HEK293 (cell line): ENCODE measurements around the gene ATP10A.

Source experiments
- CTCF ChIA-PET: fragments of 350-600 bp; formaldehyde crosslinking; extraction: SDS; loops from one replicate; lab custom pipeline; 2021; ENCODE audit warnings: antibody characterized with exemption; lab: Yijun Ruan, JAX
- POLR2A ChIA-PET: fragments of 300-600 bp; formaldehyde crosslinking; extraction: SDS; loops from one replicate; lab custom pipeline; 2020; ENCODE audit warnings: antibody characterized with exemption, inconsistent platforms; lab: Yijun Ruan, JAX
- H3K27ac ChIP-seq: fragments of 200-500 bp; sonication (Bioruptor generic); 2 replicates; pipeline ENCODE4 v1.5.1; 2014; ENCODE audit warnings: low read depth, low read length, control low read depth, inconsistent platforms; ENCODE audit errors: extremely low read depth
- H3K36me3 ChIP-seq, 2 experiments: fragments of 200-500 bp in 1 of 2; sonication (Bioruptor generic) in 1 of 2; 1 replicate in 1 of 2; 2 replicates in 1 of 2; pipeline ENCODE4 v1.5.1; 2014 to 2017; ENCODE audit warnings: inconsistent platforms in 2 of 2, low read length in 2 of 2; ENCODE audit not compliant: control insufficient read depth in 2 of 2, insufficient read depth in 1 of 2
- H3K4me1 ChIP-seq: fragments of 200-500 bp; sonication (Bioruptor generic); 2 replicates; pipeline ENCODE4 v1.5.1; 2014; ENCODE audit warnings: mild to moderate bottlenecking, low read length, inconsistent platforms; ENCODE audit not compliant: control insufficient read depth, insufficient read depth
- H3K4me3 ChIP-seq: 2 replicates; pipeline ENCODE4 v1.5.1; 2011; ENCODE audit warnings: low read depth, mild to moderate bottlenecking, control low read depth, low read length, moderate library complexity
- H3K9me3 ChIP-seq: fragments of 200-500 bp; sonication (Bioruptor generic); 2 replicates; pipeline ENCODE4 v1.5.1; 2014; ENCODE audit warnings: low read depth, low read length, inconsistent platforms; ENCODE audit not compliant: control insufficient read depth, insufficient read depth
- EGR2 ChIP-seq: fragments of 450-650 bp; formaldehyde crosslinking; IDR thresholded peaks from 2 replicates; pipeline ENCODE4 v1.5.1; 2016; ENCODE audit warnings: low read depth, missing biosample characterization, missing genetic modification characterization
- GLIS2 ChIP-seq: fragments of 450-650 bp; formaldehyde crosslinking; IDR thresholded peaks from 2 replicates; pipeline ENCODE4 v1.5.1; 2016; ENCODE audit warnings: missing biosample characterization, missing genetic modification characterization
- IKZF3 ChIP-seq: fragments of 450-650 bp; IDR thresholded peaks from 2 replicates; pipeline ENCODE4 v1.5.0; 2018; ENCODE audit warnings: missing biosample characterization, mild to moderate bottlenecking, missing genetic modification characterization, moderate library complexity
- KLF8 ChIP-seq: fragments of 450-650 bp; formaldehyde crosslinking; IDR thresholded peaks from 2 replicates; pipeline ENCODE4 v1.5.1; 2016; ENCODE audit warnings: missing biosample characterization, missing genetic modification characterization
- KLF9 ChIP-seq: fragments of 450-650 bp; formaldehyde crosslinking; IDR thresholded peaks from 2 replicates; pipeline ENCODE4 v1.5.1; 2016; ENCODE audit warnings: missing biosample characterization, missing genetic modification characterization, low read depth
- WT1 ChIP-seq: fragments of 450-650 bp; formaldehyde crosslinking; IDR thresholded peaks from 2 replicates; pipeline ENCODE4 v1.5.1; 2016; ENCODE audit warnings: missing biosample characterization, missing genetic modification characterization
- YY1 ChIP-seq: fragments of 450-650 bp; formaldehyde crosslinking; IDR thresholded peaks from 2 replicates; pipeline ENCODE4 v1.5.1; 2018; ENCODE audit warnings: missing biosample characterization, missing genetic modification characterization
- YY2 ChIP-seq: fragments of 450-650 bp; formaldehyde crosslinking; IDR thresholded peaks from 2 replicates; pipeline ENCODE4 v1.5.1; 2016; ENCODE audit warnings: missing biosample characterization, missing genetic modification characterization
- ZBTB48 ChIP-seq: fragments of 450-650 bp; formaldehyde crosslinking; IDR thresholded peaks from 2 replicates; pipeline ENCODE4 v1.5.1; 2016; ENCODE audit warnings: missing biosample characterization, missing genetic modification characterization
- ZBTB49 ChIP-seq: fragments of 450-650 bp; formaldehyde crosslinking; IDR thresholded peaks from 2 replicates; pipeline ENCODE4 v1.5.1; 2016; ENCODE audit warnings: missing biosample characterization, missing genetic modification characterization, low read depth
- ZBTB6 ChIP-seq: fragments of 450-650 bp; formaldehyde crosslinking; IDR thresholded peaks from 2 replicates; pipeline ENCODE4 v1.5.1; 2017; ENCODE audit warnings: missing biosample characterization, missing genetic modification characterization
- ZBTB8A ChIP-seq: fragments of 450-650 bp; formaldehyde crosslinking; IDR thresholded peaks from 2 replicates; pipeline ENCODE4 v1.5.1; 2016; ENCODE audit warnings: missing biosample characterization, missing genetic modification characterization
- ZFP69B ChIP-seq: fragments of 450-650 bp; formaldehyde crosslinking; IDR thresholded peaks from 2 replicates; pipeline ENCODE4 v1.5.1; 2016; ENCODE audit warnings: missing biosample characterization, missing genetic modification characterization
- ZNF112 ChIP-seq: fragments of 450-650 bp; formaldehyde crosslinking; IDR thresholded peaks from 2 replicates; pipeline ENCODE4 v1.5.0; 2017; ENCODE audit warnings: missing biosample characterization, missing genetic modification characterization
- ZNF140 ChIP-seq: fragments of 450-650 bp; formaldehyde crosslinking; IDR thresholded peaks from 2 replicates; pipeline ENCODE4 v1.5.1; 2016; ENCODE audit warnings: missing biosample characterization, missing genetic modification characterization
- ZNF174 ChIP-seq: fragments of 450-650 bp; formaldehyde crosslinking; IDR thresholded peaks from 2 replicates; pipeline ENCODE4 v1.5.0; 2017; ENCODE audit warnings: missing biosample characterization, mild to moderate bottlenecking, missing genetic modification characterization
- ZNF202 ChIP-seq: fragments of 450-650 bp; formaldehyde crosslinking; IDR thresholded peaks from 2 replicates; pipeline ENCODE4 v1.5.1; 2016; ENCODE audit warnings: missing biosample characterization, missing genetic modification characterization, borderline replicate concordance
- ZNF221 ChIP-seq: fragments of 450-650 bp; formaldehyde crosslinking; IDR thresholded peaks from 2 replicates; pipeline ENCODE4 v1.5.1; 2017; ENCODE audit warnings: missing biosample characterization, missing genetic modification characterization, borderline replicate concordance
- ZNF302 ChIP-seq: fragments of 450-650 bp; formaldehyde crosslinking; IDR thresholded peaks from 2 replicates; pipeline ENCODE4 v1.5.1; 2016; ENCODE audit warnings: missing biosample characterization, missing genetic modification characterization, low read depth
- ZNF350 ChIP-seq: fragments of 450-650 bp; formaldehyde crosslinking; IDR thresholded peaks from 2 replicates; pipeline ENCODE4 v1.5.0; 2017; ENCODE audit warnings: missing biosample characterization, mild to moderate bottlenecking, missing genetic modification characterization
- ZNF416 ChIP-seq: fragments of 450-650 bp; formaldehyde crosslinking; IDR thresholded peaks from 2 replicates; pipeline ENCODE4 v1.5.1; 2016; ENCODE audit warnings: missing biosample characterization, missing genetic modification characterization
- ZNF510 ChIP-seq: fragments of 450-650 bp; formaldehyde crosslinking; IDR thresholded peaks from 2 replicates; pipeline ENCODE4 v1.5.1; 2018; ENCODE audit warnings: mild to moderate bottlenecking, missing genetic modification characterization, missing biosample characterization; ENCODE audit not compliant: insufficient replicate concordance
- ZNF530 ChIP-seq: fragments of 450-650 bp; formaldehyde crosslinking; IDR thresholded peaks from 2 replicates; pipeline ENCODE4 v1.5.1; 2016; ENCODE audit warnings: low read depth, missing biosample characterization, missing genetic modification characterization
- ZNF548 ChIP-seq: fragments of 450-650 bp; formaldehyde crosslinking; IDR thresholded peaks from 2 replicates; pipeline ENCODE4 v1.5.1; 2016; ENCODE audit warnings: missing biosample characterization, missing genetic modification characterization
- ZNF626 ChIP-seq: fragments of 450-650 bp; sonication (Bioruptor Pico); formaldehyde crosslinking; IDR thresholded peaks from 2 replicates; pipeline ENCODE4 v1.5.1; 2018; ENCODE audit warnings: missing biosample characterization, missing genetic modification characterization, inconsistent platforms
- ZNF629 ChIP-seq: fragments of 450-650 bp; formaldehyde crosslinking; IDR thresholded peaks from 2 replicates; pipeline ENCODE4 v1.5.1; 2017; ENCODE audit warnings: missing biosample characterization, missing genetic modification characterization
- ZNF645 ChIP-seq: fragments of 450-650 bp; formaldehyde crosslinking; IDR thresholded peaks from 2 replicates; pipeline ENCODE4; 2016; ENCODE audit warnings: missing biosample characterization, missing genetic modification characterization
- ZNF664 ChIP-seq: fragments of 450-650 bp; formaldehyde crosslinking; IDR thresholded peaks from 2 replicates; pipeline ENCODE4 v1.5.1; 2016; ENCODE audit warnings: missing biosample characterization, missing genetic modification characterization
- ZNF692 ChIP-seq: fragments of 450-650 bp; formaldehyde crosslinking; IDR thresholded peaks from 2 replicates; pipeline ENCODE4 v1.5.1; 2016; ENCODE audit warnings: missing biosample characterization, missing genetic modification characterization
- ZNF785 ChIP-seq: fragments of 450-650 bp; formaldehyde crosslinking; IDR thresholded peaks from 2 replicates; pipeline ENCODE4 v1.5.1; 2016; ENCODE audit warnings: missing biosample characterization, missing genetic modification characterization
- ZNF791 ChIP-seq: fragments of 450-650 bp; formaldehyde crosslinking; IDR thresholded peaks from 2 replicates; pipeline ENCODE4 v1.5.1; 2016; ENCODE audit warnings: missing biosample characterization, missing genetic modification characterization
- ZNF792 ChIP-seq: fragments of 450-650 bp; formaldehyde crosslinking; IDR thresholded peaks from 2 replicates; pipeline ENCODE4 v1.5.1; 2016; ENCODE audit warnings: missing biosample characterization, missing genetic modification characterization

ATP10A gene

GRCh38 chr15:25741256-25741580, 121.9 kb downstream of the ATP10A start:
- TF ChIP-seq GLIS2 (tag by site-specific recombination) = no peak
- TF ChIP-seq IKZF3 (tag by site-specific recombination) = no peak
- TF ChIP-seq ZBTB6 (tag by site-specific recombination) = no peak
- TF ChIP-seq ZNF302 (tag by site-specific recombination) = no peak
- TF ChIP-seq ZBTB8A (tag by site-specific recombination) = no peak
- no peak for TF ChIP-seq ZBTB49 (tag by site-specific recombination)
- TF ChIP-seq ZNF140 (tag by site-specific recombination) = no peak
- no peak for TF ChIP-seq ZNF510 (tag by site-specific recombination)
- no peak for TF ChIP-seq ZNF792 (tag by site-specific recombination)
- no peak for TF ChIP-seq KLF9 (tag by site-specific recombination)
- no peak for TF ChIP-seq ZFP69B (tag by site-specific recombination)
- no peak for TF ChIP-seq ZNF785
- TF ChIP-seq ZNF174 (tag by site-specific recombination) = no peak
- TF ChIP-seq YY2 (tag by site-specific recombination) = no peak
- TF ChIP-seq ZNF692 (tag by site-specific recombination) = no peak
- no peak for TF ChIP-seq WT1
- TF ChIP-seq, all 188 proteins: peak for 0
- H3K27ac ChIP-seq = no peak overlapping the region
- POLR2A ChIA-PET = no interaction called here
- CTCF ChIA-PET = interaction anchor here (0.6 kb wide), 1 partner anchor 44 kb away, joined by 3 read pairs; no protein-coding TSS in a partner anchor
- no peaks in the 10 kb centered on the region for H3K36me3 ChIP-seq
- H3K4me1 ChIP-seq = no peaks in the 10 kb centered on the region
- no peaks in the 10 kb centered on the region for H3K9me3 ChIP-seq
- H3K4me3 ChIP-seq = no peak overlapping the region

- H3K4me3 ChIP-seq = no peak overlapping the region
- no peaks in the 10 kb centered on the region for H3K4me1 ChIP-seq
- H3K27ac ChIP-seq = no peak overlapping the region
- H3K36me3 ChIP-seq = no peaks in the 10 kb centered on the region
- H3K9me3 ChIP-seq = no peaks in the 10 kb centered on the region
- CTCF ChIA-PET = interaction anchor here (0.6 kb wide), 1 partner anchor 43 kb away, joined by 3 read pairs; no protein-coding TSS in a partner anchor
- POLR2A ChIA-PET = no interaction called here
- no peak for TF ChIP-seq ZNF530
- no peak for TF ChIP-seq KLF8 (tag by site-specific recombination)
- TF ChIP-seq ZNF548 (tag by site-specific recombination) = no peak
- TF ChIP-seq ZNF202 = no peak
- TF ChIP-seq ZBTB48 (tag by site-specific recombination) = no peak
- no peak for TF ChIP-seq ZNF664 (tag by site-specific recombination)
- no peak for TF ChIP-seq ZNF350 (tag by site-specific recombination)
- no peak for TF ChIP-seq YY1 (tag by site-specific recombination)
- no peak for TF ChIP-seq EGR2 (tag by site-specific recombination)
- TF ChIP-seq ZNF629 (tag by site-specific recombination) = no peak
- TF ChIP-seq ZNF645 (tag by site-specific recombination) = no peak
- no peak for TF ChIP-seq ZNF626 (tag by site-specific recombination)
- no peak for TF ChIP-seq ZNF112 (tag by site-specific recombination)
- TF ChIP-seq ZNF416 = no peak
- no peak for TF ChIP-seq ZNF791 (tag by site-specific recombination)
- no peak for TF ChIP-seq ZNF221
These were observed 122.5 kb downstream of the ATP10A start for GRCh38 chr15:25740383-25741255.
